ENCODE data around the gene ZNF784.

Gene ZNF784

GRCh38 chr19:55663846-55664536 is 39.6 kb upstream of the ZNF784 start:
- TF ChIP-seq GATA2 (IDR thresholded peaks at IDR 0.05; ENCODE audit: low read depth, low read length): no peak
- TF ChIP-seq GATA3 (IDR thresholded peaks at IDR 0.05; ENCODE audit: low read depth, low read length): no peak

DNA sequence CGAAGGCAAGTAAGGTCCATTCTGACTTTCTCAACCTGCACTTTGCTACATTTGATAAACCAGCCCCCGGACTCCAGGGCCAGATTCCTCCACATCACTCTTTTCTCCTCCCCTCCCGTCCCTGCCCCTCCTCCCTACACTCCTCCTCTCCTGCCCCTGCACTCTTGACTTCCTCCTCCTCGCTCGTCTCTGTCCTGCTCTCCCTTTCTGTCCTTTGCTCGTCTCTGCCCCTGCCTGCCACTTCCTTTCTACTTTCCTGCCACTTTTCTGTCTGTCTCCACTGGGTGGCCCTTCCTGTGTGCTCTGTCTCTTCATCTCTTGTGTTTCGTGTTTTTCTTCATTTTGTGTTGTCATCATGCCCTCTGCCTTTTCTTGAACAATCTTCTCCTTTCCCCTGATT is 37.5 kb upstream of the ZNF784 start:
- no peak for TF ChIP-seq GATA2 (IDR thresholded peaks at IDR 0.05; ENCODE audit: low read depth, low read length)
- no peak for TF ChIP-seq GATA3 (IDR thresholded peaks at IDR 0.05; ENCODE audit: low read depth, low read length)

DNA sequence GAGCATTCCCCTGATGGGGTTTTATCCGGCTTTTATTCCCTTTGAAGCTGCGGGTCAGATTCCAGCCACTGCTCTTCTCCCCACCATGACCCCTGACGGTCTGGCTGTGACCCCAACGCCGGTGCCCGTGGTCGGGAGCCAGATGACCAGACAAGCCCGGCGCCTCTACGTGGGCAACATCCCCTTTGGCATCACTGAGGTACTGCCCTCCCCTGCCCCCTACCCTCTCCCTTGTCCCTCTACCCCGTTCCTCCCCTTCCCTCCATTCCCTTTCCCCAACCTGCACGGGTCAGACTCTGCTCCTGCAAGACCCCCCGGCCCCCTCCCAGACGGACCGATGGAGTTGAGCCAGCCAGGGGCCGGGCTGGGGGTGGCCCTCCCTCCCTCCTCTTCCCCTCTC is 36.6 kb upstream of the ZNF784 start:
- TF ChIP-seq GATA3 (IDR thresholded peaks at IDR 0.05; ENCODE audit: low read depth, low read length) (no peak), GATA2 (IDR thresholded peaks at IDR 0.05; ENCODE audit: low read depth, low read length) (no peak)

DNA sequence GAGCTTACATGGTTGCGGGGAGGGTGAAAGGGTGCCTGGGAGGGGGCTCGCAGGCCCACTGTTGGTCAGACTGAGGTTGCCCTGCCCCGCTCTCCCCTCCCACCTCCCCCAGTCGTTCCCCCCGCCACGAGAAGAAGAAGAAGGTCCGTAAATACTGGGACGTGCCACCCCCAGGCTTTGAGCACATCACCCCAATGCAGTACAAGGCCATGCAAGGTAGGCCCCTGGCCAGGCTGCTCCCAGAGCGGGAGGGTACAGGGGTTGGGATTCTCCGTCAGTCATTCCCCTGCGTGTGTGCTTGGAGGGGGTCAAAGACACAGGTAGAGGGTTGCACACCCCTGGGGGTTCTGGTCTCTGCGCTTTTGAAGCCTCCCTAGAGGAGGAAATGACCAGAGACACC is 36.0 kb upstream of the ZNF784 start:
- TF ChIP-seq GATA2 (IDR thresholded peaks at IDR 0.05; ENCODE audit: low read depth, low read length) (no peak), GATA3 (IDR thresholded peaks at IDR 0.05; ENCODE audit: low read depth, low read length) (no peak)

DNA sequence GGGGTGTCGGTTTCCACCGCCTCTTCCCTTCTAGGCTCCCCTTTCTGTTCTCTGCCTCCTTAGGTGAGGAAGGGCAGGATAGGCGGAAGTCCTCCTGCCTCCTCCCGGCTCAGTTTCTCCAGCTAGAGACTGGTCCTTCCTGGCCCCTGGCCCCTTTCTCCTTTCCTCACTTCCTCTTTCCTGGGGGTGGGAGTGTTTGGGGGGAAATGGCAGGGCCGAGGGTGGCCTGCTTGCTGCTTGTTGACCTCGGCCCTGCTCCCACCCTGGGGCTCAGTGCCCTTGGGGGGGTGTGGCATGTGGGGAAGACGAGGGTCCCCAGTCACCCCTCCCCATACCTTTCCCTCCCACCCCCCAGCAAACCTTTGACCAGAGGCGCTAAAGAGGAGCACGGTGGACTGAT is 35.5 kb upstream of the ZNF784 start:
- TF ChIP-seq GATA3 (IDR thresholded peaks at IDR 0.05; ENCODE audit: low read depth, low read length) (no peak), GATA2 (IDR thresholded peaks at IDR 0.05; ENCODE audit: low read depth, low read length) (no peak)

DNA sequence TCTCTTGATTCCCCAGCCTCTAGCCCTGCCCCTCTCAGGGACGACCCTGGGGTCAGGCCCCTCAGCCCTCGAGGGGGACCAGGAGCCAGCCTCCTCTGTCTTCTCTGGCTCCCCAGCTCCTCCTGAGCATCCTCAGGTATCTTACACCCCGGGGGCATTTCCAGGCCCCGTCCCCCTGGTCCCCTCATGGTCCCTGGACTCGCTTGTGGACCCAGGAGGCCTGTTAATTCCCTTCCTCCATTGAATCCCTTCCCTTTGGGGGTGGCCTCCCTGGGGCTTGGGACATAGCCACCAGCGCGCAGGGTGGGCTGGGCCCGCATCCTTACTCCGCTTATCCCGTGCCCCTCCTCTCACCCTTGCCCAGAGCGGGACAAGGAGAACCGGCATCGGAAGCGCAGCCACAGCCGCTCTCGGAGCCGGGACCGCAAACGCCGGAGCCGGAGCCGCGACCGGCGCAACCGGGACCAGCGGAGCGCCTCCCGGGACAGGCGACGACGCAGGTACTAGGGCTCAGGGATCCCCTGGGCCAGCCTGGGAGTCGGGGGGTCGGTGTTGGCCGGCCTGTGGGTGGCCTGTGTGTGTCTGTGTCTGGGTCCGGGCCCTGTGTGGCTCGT is 34.6 kb upstream of the ZNF784 start:
- TF ChIP-seq GATA3 (IDR thresholded peaks at IDR 0.05; ENCODE audit: low read depth, low read length) (no peak), GATA2 (IDR thresholded peaks at IDR 0.05; ENCODE audit: low read depth, low read length) (no peak)

- TF ChIP-seq GATA2 (IDR thresholded peaks at IDR 0.05; ENCODE audit: low read depth, low read length) (no peak), GATA3 (IDR thresholded peaks at IDR 0.05; ENCODE audit: low read depth, low read length) (no peak)
These were observed 32.8 kb upstream of the ZNF784 start for GRCh38 chr19:55656988-55657747.

DNA sequence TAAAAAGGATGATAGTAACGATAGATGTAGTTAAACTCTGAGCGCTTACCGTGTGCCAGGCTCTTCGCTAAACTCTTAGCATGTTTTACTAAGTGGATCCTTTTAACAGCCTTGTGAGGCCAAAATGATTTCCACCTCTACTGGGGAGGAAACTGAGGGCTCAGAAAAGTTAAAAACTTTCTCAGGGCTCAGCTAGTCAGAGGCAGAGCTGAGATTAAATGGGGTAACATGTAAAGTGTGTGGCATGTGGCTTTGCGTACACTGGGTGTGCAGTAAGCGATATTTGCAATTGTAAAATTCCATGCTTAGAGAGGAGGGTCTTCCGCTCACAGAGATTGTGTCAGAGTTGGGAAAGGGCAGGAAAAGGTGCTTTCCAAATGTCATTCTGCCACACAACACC is 32.2 kb upstream of the ZNF784 start:
- no peak for TF ChIP-seq GATA3 (IDR thresholded peaks at IDR 0.05; ENCODE audit: low read depth, low read length)
- TF ChIP-seq GATA2 (IDR thresholded peaks at IDR 0.05; ENCODE audit: low read depth, low read length): no peak

- TF ChIP-seq GATA3 (IDR thresholded peaks at IDR 0.05; ENCODE audit: low read depth, low read length): no peak
- TF ChIP-seq GATA2 (IDR thresholded peaks at IDR 0.05; ENCODE audit: low read depth, low read length): no peak
These were observed 31.3 kb upstream of the ZNF784 start for GRCh38 chr19:55655648-55656040.

- TF ChIP-seq GATA2 (IDR thresholded peaks at IDR 0.05; ENCODE audit: low read depth, low read length) (no peak), GATA3 (IDR thresholded peaks at IDR 0.05; ENCODE audit: low read depth, low read length) (no peak)
These were observed 30.7 kb upstream of the ZNF784 start, which contains the start of gene U2AF2 for GRCh38 chr19:55654868-55655647. TSS of gene U2AF2 (plus strand) at chr19:55655035. CDS start at chr19:55655105, 70 bp downstream.

DNA sequence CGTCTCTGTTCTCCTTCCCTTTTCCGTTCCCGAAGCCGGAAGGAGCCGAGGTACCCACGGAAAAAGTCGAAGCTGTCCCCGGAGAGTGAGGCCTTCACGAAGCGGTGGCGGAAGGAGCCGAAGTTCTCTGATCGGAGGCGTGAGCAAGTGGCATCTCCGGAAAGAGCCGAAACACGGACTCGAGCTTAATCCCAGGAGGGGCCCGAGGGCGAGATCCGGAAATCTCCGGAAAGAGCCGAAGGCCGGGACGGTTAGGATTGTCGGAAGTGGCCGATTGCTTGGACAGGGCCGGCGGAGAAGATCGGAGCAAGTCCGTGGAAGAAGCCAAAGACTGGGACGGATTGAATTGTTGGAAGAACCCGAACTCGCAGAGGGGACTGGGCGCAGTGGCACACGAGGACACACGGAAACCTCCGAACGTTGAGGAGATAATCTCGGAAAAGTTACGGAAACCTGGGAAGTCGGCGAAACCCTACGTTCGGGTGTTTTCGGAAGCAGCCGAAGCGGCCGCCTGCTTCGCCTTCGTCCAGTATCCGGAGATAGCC is 30.0 kb upstream of the ZNF784 start:
- TF ChIP-seq GATA3 (IDR thresholded peaks at IDR 0.05; ENCODE audit: low read depth, low read length) (no peak), GATA2 (IDR thresholded peaks at IDR 0.05; ENCODE audit: low read depth, low read length) (0 out of 2 replicates have a peak, but pooled peaks have one; percentile 2)

DNA sequence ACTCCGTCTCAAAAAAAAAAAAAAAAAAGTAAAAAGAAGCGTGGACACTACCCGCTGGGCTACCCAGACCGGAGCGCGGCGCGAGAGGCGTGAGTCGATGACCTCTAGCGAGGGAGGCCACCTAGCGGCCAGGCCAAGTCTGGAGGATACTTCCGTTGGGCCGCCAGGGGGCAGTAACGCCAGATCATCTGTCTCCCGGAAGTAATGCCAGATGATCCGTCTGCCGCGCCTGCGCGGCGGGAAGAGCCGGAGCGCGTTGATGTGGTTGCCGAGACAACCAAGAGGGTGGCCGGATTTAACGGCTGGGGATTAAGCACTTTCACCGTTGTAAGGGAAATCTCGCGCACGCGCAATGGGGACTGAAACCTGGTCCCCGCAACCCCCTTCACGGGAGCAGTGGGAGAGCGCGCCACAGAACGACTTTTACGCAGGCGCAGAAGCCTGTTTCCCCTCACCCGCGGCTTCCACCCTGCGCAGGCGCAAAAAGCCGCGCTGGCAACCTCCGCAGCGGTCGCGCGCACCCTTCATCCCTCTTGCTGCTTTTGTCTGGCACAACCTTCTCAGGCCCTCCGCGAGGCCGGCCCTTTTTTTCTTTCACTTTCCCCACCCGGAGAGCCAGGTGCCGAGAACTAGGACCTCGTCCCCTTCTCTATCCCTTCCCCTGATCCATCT is 29.4 kb upstream of the ZNF784 start:
- TF ChIP-seq GATA3 (IDR thresholded peaks at IDR 0.05; ENCODE audit: low read depth, low read length) (no peak), GATA2 (IDR thresholded peaks at IDR 0.05; ENCODE audit: low read depth, low read length) (no peak)

All from SH-SY5Y (cell line).